ENCODE data around the gene LDB2. TPM values are rescaled to one million over a fixed set of nuclear protein-coding genes. Genes with fewer than 3 reads are reported as not detected.

The LDB2 gene
- total RNA-seq, 1 experiment from 2014 or later, result 94.0 TPM

- H3K4me3 ChIP-seq (ENCODE audit: insufficient read depth, low read depth, low read length), result no peak overlapping the region
- H3K36me3 ChIP-seq (replicated peaks; ENCODE audit: control insufficient read depth, insufficient read depth, low read length), result no peaks in the 10 kb centered on the region; the same call in 1 of the 2 replicates
- H3K27me3 ChIP-seq (ENCODE audit: control insufficient read depth, insufficient read depth, low read length), result no peaks in the 10 kb centered on the region
- no peak for DNase-seq
These were observed 144.3 kb downstream of the LDB2 start for GRCh38 chr4:16754104-16754503.

DNA sequence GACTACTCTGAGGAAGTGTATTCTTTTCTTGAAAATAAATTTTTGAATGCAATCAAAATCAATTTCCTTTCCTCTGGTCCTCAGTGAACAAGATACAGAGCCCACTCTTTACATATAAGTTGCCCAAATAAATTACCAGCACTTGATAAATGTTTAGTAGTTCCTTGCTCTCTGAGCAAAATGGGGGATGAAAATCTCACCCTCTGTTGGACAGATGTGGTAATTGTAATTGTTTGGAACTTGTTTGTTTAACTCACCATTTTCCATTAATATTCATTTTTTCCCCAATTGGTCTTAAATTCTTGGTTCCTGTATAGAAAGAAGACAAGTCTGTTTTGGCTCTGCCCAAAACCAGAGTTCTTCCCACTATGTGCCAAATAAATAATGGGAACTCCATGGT is 146.3 kb downstream of the LDB2 start:
- Histone ChIP-seq H3K36me3 (replicated peaks; ENCODE audit: control insufficient read depth, insufficient read depth, low read length) (no peaks in the 10 kb centered on the region; the same call in 1 of the 2 replicates), H3K27me3 (ENCODE audit: control insufficient read depth, insufficient read depth, low read length) (no peaks in the 10 kb centered on the region), H3K4me3 (ENCODE audit: insufficient read depth, low read depth, low read length) (no peak overlapping the region)
- no peak for DNase-seq

GRCh38 chr4:16750882-16751642 is 147.4 kb downstream of the LDB2 start:
- Histone ChIP-seq H3K27me3 (ENCODE audit: control insufficient read depth, insufficient read depth, low read length) (no peaks in the 10 kb centered on the region), H3K36me3 (replicated peaks; ENCODE audit: control insufficient read depth, insufficient read depth, low read length) (no peaks in the 10 kb centered on the region; the same call in 1 of the 2 replicates), H3K4me3 (ENCODE audit: insufficient read depth, low read depth, low read length) (no peak overlapping the region)
- no peak for DNase-seq

DNA sequence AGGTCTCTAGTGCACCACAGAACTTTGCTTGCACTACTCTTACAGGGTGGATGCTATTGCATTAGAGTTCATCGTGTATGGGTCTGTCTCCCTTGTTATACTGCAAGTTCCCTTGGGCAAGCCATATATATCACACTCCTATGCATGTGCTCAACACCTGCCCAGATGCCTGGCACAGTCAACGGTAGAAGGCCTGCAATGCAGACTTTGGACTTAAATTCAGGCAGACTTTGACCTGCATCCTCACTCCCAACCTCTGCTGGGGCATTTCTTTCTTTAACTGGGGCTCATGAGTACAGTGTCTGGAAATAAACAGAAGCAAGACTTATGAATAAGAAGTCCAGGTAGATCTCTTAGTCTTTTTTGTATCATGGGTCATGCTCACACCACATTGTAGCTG is 148.2 kb downstream of the LDB2 start:
- Histone ChIP-seq H3K27me3 (ENCODE audit: control insufficient read depth, insufficient read depth, low read length) (no peaks in the 10 kb centered on the region), H3K36me3 (replicated peaks; ENCODE audit: control insufficient read depth, insufficient read depth, low read length) (no peaks in the 10 kb centered on the region; the same call in 1 of the 2 replicates), H3K4me3 (ENCODE audit: insufficient read depth, low read depth, low read length) (no peak overlapping the region)
- DNase-seq, result no peak

- no peak for DNase-seq
- Histone ChIP-seq H3K36me3 (replicated peaks; ENCODE audit: control insufficient read depth, insufficient read depth, low read length) (no peaks in the 10 kb centered on the region), H3K4me3 (ENCODE audit: insufficient read depth, low read depth, low read length) (no peak overlapping the region), H3K27me3 (ENCODE audit: control insufficient read depth, insufficient read depth, low read length) (no peaks in the 10 kb centered on the region)
These were observed 152.6 kb downstream of the LDB2 start for GRCh38 chr4:16745887-16746286.

- Histone ChIP-seq H3K27me3 (ENCODE audit: control insufficient read depth, insufficient read depth, low read length) (no peaks in the 10 kb centered on the region), H3K36me3 (replicated peaks; ENCODE audit: control insufficient read depth, insufficient read depth, low read length) (no peaks in the 10 kb centered on the region), H3K4me3 (ENCODE audit: insufficient read depth, low read depth, low read length) (no peak overlapping the region)
- DNase-seq, result no peak
These were observed 153.3 kb downstream of the LDB2 start for GRCh38 chr4:16745009-16745635.

- no peak for DNase-seq
- H3K36me3 ChIP-seq (replicated peaks; ENCODE audit: control insufficient read depth, insufficient read depth, low read length), result no peaks in the 10 kb centered on the region
- H3K27me3 ChIP-seq (ENCODE audit: control insufficient read depth, insufficient read depth, low read length), result no peaks in the 10 kb centered on the region
- H3K4me3 ChIP-seq (ENCODE audit: insufficient read depth, low read depth, low read length), result no peak overlapping the region
These were observed 157.2 kb downstream of the LDB2 start for GRCh38 chr4:16741287-16741686.

DNA sequence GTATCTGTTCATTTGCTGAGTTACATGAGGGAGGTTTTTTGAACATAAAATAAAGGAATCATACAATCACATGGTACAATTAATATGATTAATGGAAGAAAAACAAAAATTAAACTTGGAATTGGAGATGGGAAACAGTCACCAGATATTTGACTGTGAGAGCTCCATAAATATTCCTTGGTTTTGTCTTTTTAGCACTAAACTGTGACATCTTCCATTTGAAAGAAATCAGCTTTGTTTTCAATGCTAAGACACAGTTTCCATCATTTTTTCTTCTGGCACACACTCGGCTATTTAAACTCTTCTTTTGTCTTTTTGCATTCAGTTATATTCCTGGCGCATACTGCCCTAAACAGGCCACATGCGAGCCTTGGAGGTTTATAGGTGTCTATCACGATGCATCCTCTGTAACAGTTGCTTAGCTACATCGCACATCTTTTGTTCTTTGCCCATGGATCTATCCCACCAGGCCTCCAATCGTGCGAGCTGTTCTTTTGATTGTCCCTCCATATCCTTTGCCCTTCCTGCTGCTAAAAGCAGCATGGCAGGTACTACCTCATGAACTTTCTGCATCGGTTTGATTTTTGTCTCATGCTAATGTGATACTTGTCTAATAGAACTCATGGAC is 158.3 kb downstream of the LDB2 start:
- Histone ChIP-seq H3K27me3 (ENCODE audit: control insufficient read depth, insufficient read depth, low read length) (no peaks in the 10 kb centered on the region), H3K36me3 (replicated peaks; ENCODE audit: control insufficient read depth, insufficient read depth, low read length) (no peaks in the 10 kb centered on the region), H3K4me3 (ENCODE audit: insufficient read depth, low read depth, low read length) (no peak overlapping the region)
- no peak for DNase-seq

GRCh38 chr4:16738558-16738957 is 159.9 kb downstream of the LDB2 start:
- Histone ChIP-seq H3K27me3 (ENCODE audit: control insufficient read depth, insufficient read depth, low read length) (no peaks in the 10 kb centered on the region), H3K4me3 (ENCODE audit: insufficient read depth, low read depth, low read length) (no peak overlapping the region), H3K36me3 (replicated peaks; ENCODE audit: control insufficient read depth, insufficient read depth, low read length) (no peaks in the 10 kb centered on the region)
- no peak for DNase-seq

- H3K27me3 ChIP-seq (ENCODE audit: control insufficient read depth, insufficient read depth, low read length), result no peaks in the 10 kb centered on the region
- no peak overlapping the region for H3K4me3 ChIP-seq (ENCODE audit: insufficient read depth, low read depth, low read length)
- DNase-seq, result no peak
- no peaks in the 10 kb centered on the region for H3K36me3 ChIP-seq (replicated peaks; ENCODE audit: control insufficient read depth, insufficient read depth, low read length)
These were observed 164.9 kb downstream of the LDB2 start for GRCh38 chr4:16733509-16733908.

DNA sequence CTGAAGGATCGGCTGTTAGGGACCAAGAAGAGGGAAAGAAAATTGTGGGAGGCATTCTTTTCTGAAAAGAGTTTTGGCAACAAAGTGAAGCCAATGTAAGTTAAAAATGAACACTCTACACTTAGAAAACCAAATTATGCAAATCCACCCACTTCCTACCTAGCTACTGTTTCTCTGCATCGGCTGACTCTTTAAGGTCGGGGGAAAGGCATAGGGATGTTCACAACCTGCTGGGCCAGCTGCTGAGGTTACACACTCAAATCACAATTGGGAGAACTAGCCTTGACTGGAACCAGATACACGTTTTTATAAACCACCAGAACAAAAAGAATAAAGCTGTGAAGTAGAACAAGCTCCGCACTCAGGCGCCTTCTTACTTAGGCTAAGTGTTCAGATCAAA is 165.7 kb downstream of the LDB2 start:
- DNase-seq, result no peak
- no peaks in the 10 kb centered on the region for H3K36me3 ChIP-seq (replicated peaks; ENCODE audit: control insufficient read depth, insufficient read depth, low read length)

DNA sequence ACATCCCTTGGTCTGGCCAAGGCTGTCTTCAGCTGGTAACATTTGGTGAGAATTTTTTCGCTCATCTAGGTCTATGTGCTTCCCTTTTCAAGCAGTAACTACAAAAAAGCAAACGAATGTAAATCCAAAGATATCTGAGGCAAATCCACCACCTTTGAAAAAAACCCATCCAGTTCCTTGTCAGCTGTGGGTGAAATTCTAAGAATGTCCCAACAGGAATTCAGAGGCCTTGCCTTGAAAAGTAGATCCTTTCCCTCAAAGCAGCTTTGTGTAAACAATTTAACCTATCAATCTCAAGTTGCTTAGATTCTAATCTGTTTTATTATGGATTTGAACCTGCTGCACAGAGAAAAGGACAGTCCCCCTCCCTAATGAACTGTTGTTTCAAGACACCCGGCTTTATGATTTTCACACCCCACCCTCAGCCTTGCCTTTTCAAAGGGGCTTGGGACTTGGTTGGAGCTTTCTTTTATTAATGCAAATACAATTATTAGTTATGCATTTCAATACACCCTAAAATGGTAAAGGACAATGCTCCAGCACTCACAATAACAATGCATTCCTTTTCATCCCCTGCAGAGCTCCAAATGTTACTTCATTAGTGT is 166.6 kb downstream of the LDB2 start:
- DNase-seq, result no peak
- no peak overlapping the region for H3K4me3 ChIP-seq (ENCODE audit: insufficient read depth, low read depth, low read length)
- H3K27me3 ChIP-seq (ENCODE audit: control insufficient read depth, insufficient read depth, low read length), result no peaks in the 10 kb centered on the region
- no peaks in the 10 kb centered on the region for H3K36me3 ChIP-seq (replicated peaks; ENCODE audit: control insufficient read depth, insufficient read depth, low read length)

More for the DNA sequence above, 165.7 kb downstream of the LDB2 start:
- Histone ChIP-seq H3K4me3 (ENCODE audit: insufficient read depth, low read depth, low read length) (no peak overlapping the region), H3K27me3 (ENCODE audit: control insufficient read depth, insufficient read depth, low read length) (no peaks in the 10 kb centered on the region)

DNA sequence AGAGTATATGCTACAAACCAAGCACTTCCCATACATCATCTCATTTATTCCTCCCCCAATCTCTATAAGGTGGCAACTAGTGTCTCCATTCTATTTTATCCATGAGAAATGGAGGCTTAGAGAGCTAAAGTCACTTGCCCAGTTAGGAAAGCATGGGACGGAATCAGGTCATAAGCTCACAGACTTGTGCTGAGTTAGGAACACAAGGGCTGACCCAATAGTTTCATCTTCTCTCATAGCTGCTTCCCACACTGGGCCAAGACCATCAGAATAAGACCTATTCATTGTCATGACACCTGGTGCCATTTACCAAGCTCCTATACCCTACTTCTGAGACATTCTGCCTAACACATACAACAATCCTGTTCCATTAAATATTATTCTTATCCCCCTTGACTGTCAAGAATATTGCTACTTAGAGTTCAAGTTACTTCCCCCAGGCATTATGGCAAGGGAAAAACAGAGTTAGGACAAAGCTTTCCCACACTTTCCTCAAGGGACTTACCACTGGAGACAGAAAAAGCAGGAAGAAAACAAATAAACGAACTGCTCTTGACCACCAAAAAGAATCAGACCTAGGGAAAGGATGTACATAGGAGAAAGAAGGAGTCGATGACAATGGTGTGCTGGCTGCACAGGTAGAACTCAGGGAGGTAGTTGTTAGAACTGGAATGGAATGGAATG is 167.8 kb downstream of the LDB2 start:
- DNase-seq, result no peak
- Histone ChIP-seq H3K36me3 (replicated peaks; ENCODE audit: control insufficient read depth, insufficient read depth, low read length) (no peaks in the 10 kb centered on the region), H3K27me3 (ENCODE audit: control insufficient read depth, insufficient read depth, low read length) (no peaks in the 10 kb centered on the region), H3K4me3 (ENCODE audit: insufficient read depth, low read depth, low read length) (no peak overlapping the region)

GRCh38 chr4:16729336-16729735 is 169.1 kb downstream of the LDB2 start:
- no peak for DNase-seq
- H3K4me3 ChIP-seq (ENCODE audit: insufficient read depth, low read depth, low read length), result no peak overlapping the region
- no peaks in the 10 kb centered on the region for H3K27me3 ChIP-seq (ENCODE audit: control insufficient read depth, insufficient read depth, low read length)
- no peaks in the 10 kb centered on the region for H3K36me3 ChIP-seq (replicated peaks; ENCODE audit: control insufficient read depth, insufficient read depth, low read length)
